KOPT-K1 (cell line): Measurements from ENCODE around the gene PRKACG.

Experiments used
- H3K27ac ChIP-seq: fragments of 200-600 bp; sonication (generic); 2 replicates; pipeline ENCODE4 v1.5.1; 2016; ENCODE audit warnings: antibody characterized with exemption, mild to moderate bottlenecking, low read depth, low read length; ENCODE audit not compliant: poor library complexity, severe bottlenecking
- H3K36me3 ChIP-seq: fragments of 200-600 bp; sonication (generic); 2 replicates; pipeline ENCODE4 v1.5.1; 2017; ENCODE audit warnings: antibody characterized with exemption, mild to moderate bottlenecking, low read length, moderate library complexity; ENCODE audit not compliant: insufficient read depth
- H3K9me3 ChIP-seq: fragments of 200-600 bp; sonication (generic); 2 replicates; pipeline ENCODE4 v1.5.1; 2017; ENCODE audit warnings: antibody characterized with exemption, low read length, mild to moderate bottlenecking; ENCODE audit not compliant: insufficient read depth, poor library complexity, severe bottlenecking

Gene PRKACG

DNA sequence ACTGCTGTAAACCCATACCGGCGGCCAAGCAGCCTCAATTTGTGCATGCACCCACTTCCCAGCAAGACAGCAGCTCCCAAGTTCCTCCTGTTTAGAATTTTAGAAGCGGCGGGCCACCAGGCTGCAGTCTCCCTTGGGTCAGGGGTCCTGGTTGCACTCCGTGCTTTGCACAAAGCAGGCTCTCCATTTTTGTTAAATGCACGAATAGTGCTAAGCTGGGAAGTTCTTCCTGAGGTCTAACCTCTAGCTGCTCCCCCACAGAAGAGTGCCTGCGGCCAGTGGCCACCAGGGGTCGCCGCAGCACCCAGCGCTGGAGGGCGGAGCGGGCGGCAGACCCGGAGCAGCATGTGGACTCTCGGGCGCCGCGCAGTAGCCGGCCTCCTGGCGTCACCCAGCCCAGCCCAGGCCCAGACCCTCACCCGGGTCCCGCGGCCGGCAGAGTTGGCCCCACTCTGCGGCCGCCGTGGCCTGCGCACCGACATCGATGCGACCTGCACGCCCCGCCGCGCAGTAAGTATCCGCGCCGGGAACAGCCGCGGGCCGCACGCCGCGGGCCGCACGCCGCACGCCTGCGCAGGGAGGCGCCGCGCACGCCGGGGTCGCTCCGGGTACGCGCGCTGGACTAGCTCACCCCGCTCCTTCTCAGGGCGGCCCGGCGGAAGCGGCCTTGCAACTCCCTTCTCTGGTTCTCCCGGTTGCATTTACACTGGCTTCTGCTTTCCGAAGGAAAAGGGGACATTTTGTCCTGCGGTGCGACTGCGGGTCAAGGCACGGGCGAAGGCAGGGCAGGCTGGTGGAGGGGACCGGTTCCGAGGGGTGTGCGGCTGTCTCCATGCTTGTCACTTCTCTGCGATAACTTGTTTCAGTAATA is 21.8 kb upstream of the PRKACG start, which contains the start of gene FXN:
TSS of gene FXN (plus strand) at position 315 of the 871 bp plus-strand sequence. CDS start at position 346, 31 bp downstream.
- Histone ChIP-seq H3K27ac (peak within 1 kb of the TSS; percentile 43), H3K9me3 (no peaks in the 10 kb centered on the region), H3K36me3 (no peaks in the 10 kb centered on the region)

DNA sequence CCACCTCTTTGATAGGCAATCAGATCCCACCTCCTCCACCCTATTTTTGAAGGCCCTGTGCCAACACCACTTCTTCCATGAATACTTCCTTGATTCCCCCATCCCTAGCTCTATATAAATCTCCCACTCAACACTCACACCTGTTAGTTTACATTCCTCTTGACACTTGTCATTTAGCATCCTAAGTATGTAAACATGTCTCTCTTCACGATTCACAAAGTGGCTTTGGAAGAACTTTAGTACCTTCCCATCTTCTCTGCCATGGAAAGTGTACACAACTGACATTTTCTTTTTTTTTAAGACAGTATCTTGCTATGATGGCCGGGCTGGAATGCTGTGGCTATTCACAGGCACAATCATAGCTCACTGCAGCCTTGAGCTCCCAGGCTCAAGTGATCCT is 20.2 kb upstream of the PRKACG start:
- no peaks in the 10 kb centered on the region for H3K36me3 ChIP-seq
- no peak overlapping the region for H3K27ac ChIP-seq
- peaks cover 12% of the 10 kb centered on the region for H3K9me3 ChIP-seq

- Histone ChIP-seq H3K9me3 (peaks cover 12% of the 10 kb centered on the region), H3K36me3 (no peaks in the 10 kb centered on the region), H3K27ac (no peak overlapping the region)
Observed at GRCh38 chr9:69030851-69031645, 17.1 kb upstream of the PRKACG start.

DNA sequence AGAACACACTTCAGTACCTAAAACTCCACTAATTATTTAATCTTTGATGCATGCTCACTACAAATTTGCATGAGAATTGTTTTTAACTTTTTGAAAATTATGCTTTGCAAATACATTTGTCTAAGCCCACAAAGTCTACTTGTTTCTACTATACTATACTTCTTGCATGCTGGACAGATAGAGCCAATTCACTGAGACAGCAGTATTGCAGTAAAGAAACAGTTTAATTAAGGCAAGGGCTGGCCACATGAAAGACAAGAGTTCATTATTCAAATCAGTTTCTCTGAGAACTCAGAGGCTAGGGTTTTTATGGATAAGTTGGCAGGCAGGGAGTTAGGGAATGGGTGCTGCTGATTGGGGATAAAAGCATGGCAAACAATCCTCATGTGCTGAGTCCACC is 15.6 kb upstream of the PRKACG start:
- H3K36me3 ChIP-seq, result no peaks in the 10 kb centered on the region
- no peak overlapping the region for H3K27ac ChIP-seq
- peaks cover 12% of the 10 kb centered on the region for H3K9me3 ChIP-seq

- Histone ChIP-seq H3K9me3 (peaks cover 12% of the 10 kb centered on the region), H3K27ac (no peak overlapping the region), H3K36me3 (no peaks in the 10 kb centered on the region)
Observed at GRCh38 chr9:69028754-69029153, 14.8 kb upstream of the PRKACG start.

- Histone ChIP-seq H3K9me3 (peaks cover 12% of the 10 kb centered on the region), H3K36me3 (no peaks in the 10 kb centered on the region), H3K27ac (no peak overlapping the region)
Observed at GRCh38 chr9:69027355-69028097, 13.6 kb upstream of the PRKACG start.

- Histone ChIP-seq H3K9me3 (no peaks in the 10 kb centered on the region), H3K27ac (no peak overlapping the region), H3K36me3 (no peaks in the 10 kb centered on the region)
Observed at GRCh38 chr9:69023650-69024049, 9.7 kb upstream of the PRKACG start.

GRCh38 chr9:69020301-69021145 is 6.6 kb upstream of the PRKACG start:
- H3K27ac ChIP-seq, result no peak overlapping the region

DNA sequence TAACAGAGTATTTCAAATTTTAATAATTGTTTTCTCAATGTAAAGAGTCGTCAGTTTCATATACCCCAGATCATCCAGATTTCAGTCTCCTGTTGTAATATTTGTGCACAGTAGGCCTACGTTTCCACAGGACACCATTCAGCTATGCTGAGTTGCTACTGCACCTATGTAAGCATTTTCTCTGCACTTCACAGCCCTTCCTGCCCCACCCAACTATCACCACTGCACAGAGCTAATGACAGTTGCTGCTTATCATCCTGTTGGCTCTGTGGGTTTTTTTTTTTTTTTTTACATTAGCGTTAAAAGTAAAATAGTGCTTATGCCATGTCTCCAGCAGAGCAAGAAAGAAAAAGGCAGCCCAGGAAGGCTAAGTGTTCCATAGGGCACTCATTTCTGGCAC is 5.9 kb upstream of the PRKACG start:
- Histone ChIP-seq H3K36me3 (no peaks in the 10 kb centered on the region), H3K9me3 (no peaks in the 10 kb centered on the region), H3K27ac (no peak overlapping the region)

More at GRCh38 chr9:69020301-69021145, 6.6 kb upstream of the PRKACG start:
- H3K9me3 ChIP-seq, result no peaks in the 10 kb centered on the region
- H3K36me3 ChIP-seq, result no peaks in the 10 kb centered on the region

- no peaks in the 10 kb centered on the region for H3K9me3 ChIP-seq
- no peaks in the 10 kb centered on the region for H3K36me3 ChIP-seq
- H3K27ac ChIP-seq, result no peak overlapping the region
Observed at GRCh38 chr9:69018737-69019136, 4.8 kb upstream of the PRKACG start.

DNA sequence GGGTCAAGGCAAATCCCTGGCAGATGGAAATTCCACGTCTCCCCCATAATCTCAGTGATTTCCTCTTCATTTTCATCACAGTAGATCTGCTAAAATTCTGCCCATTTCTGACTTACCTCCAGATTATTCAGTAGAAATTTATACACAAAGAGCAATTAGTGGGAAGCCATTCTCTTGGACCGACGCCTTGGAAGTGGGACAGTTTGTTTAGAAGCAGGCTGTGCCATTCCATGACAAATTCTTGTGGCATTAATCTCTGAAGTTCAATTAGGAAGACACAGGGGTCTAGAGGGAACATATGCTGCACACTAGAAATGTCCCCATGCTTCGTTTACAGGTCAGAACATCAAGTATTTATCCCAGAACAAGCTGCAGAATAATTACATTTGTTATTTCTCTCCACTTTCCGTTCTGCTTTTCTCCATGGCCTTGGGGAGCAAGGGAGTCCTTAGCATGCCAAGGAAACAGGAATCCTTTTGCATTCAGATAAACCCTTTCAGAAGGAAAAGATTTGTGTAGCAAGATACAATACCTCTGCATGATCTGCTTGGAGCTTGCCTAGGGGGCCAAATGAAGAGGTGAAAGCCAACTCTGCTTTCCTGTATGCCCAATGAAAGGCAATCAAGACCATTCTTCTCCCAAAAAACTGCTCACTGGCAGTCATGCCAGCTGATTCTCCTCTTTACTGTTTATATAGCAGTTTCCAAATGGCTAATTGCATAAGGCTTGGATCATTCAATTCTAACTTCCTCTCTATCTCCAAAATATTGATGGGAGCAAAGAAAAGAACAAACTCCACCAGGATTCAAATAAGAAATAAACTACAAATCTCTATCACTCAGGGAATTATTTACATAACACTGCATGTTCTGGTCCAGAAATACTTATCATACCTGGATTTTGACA is 2.5 kb upstream of the PRKACG start:
- no peaks in the 10 kb centered on the region for H3K9me3 ChIP-seq
- H3K36me3 ChIP-seq, result no peaks in the 10 kb centered on the region
- H3K27ac ChIP-seq, result no peak overlapping the region

DNA sequence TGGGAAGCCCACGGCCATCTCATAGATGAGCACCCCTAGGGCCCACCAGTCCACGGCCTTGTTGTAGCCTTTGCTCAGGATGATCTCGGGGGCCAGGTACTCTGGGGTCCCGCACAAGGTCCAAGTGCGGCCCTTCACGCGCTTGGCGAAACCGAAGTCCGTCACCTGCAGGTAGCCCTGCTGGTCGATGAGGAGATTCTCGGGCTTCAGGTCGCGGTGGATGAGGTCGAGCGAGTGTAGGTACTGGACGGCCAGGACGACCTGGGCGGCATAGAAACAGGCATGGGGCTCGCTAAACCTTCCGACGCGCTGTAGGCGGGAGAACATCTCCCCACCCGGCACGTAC is 558 bp downstream of the PRKACG start:
- no peaks in the 10 kb centered on the region for H3K9me3 ChIP-seq
- H3K36me3 ChIP-seq, result no peaks in the 10 kb centered on the region
- no peak overlapping the region for H3K27ac ChIP-seq

GRCh38 chr9:69012696-69013381 is 1.1 kb downstream of the PRKACG start:
- no peaks in the 10 kb centered on the region for H3K9me3 ChIP-seq
- no peaks in the 10 kb centered on the region for H3K36me3 ChIP-seq
- no peak overlapping the region for H3K27ac ChIP-seq
